Liver (tissue), 3 donors: ENCODE measurements around the gene NMNAT2.

Source experiments
- CTCF ChIP-seq: fragments of 150-350 bp; IDR thresholded peaks from 2 replicates; pipeline ENCODE4 v1.5.1; 2017; ENCODE audit warnings: improper control_type of control experiment, low read depth, low read length; ENCODE audit not compliant: missing input control
- GABPA ChIP-seq, 2 donors: IDR thresholded peaks in 1 of 2; conservative IDR thresholded peaks in 1 of 2; 2 replicates each; pipeline ENCODE4 v1.6.1; 2016; ENCODE audit warnings: antibody characterized with exemption in 2 of 2, mild to moderate bottlenecking in 1 of 2, moderate library complexity in 1 of 2
- JUND ChIP-seq, 2 donors: IDR thresholded peaks; 2 replicates each; pipeline ENCODE4 v1.6.1; 2016; ENCODE audit warnings: antibody characterized with exemption in 2 of 2
- MAX ChIP-seq: IDR thresholded peaks from 2 replicates; pipeline ENCODE4 v1.6.1; 2016; ENCODE audit warnings: antibody characterized with exemption
- NR2F2 ChIP-seq: IDR thresholded peaks from 2 replicates; pipeline ENCODE4 v1.6.1; 2016; ENCODE audit warnings: antibody characterized with exemption
- REST ChIP-seq: IDR thresholded peaks from 2 replicates; pipeline ENCODE4 v1.6.1; 2016; ENCODE audit warnings: antibody characterized with exemption, mild to moderate bottlenecking
- SP1 ChIP-seq: IDR thresholded peaks from 2 replicates; pipeline ENCODE4 v1.6.1; 2018; ENCODE audit warnings: antibody characterized with exemption, mild to moderate bottlenecking
- donor health status: healthy.
- donor health status: healthy.

- TF ChIP-seq CTCF: no peak
- TF ChIP-seq MAX: no peak
- no peak for TF ChIP-seq SP1
- no peak for TF ChIP-seq JUND (IDR thresholded peaks at IDR 0.05)
- TF ChIP-seq GABPA (IDR thresholded peaks at IDR 0.05 in 1 of 2, conservative IDR thresholded peaks at IDR 0.05 in 1 of 2): no peak
- TF ChIP-seq NR2F2: no peak
- no peak for TF ChIP-seq REST
These were observed 107.3 kb downstream of the NMNAT2 start for GRCh38 chr1:183310753-183311479.
